ENCODE measurements around the gene CREBBP. TPM values are rescaled to one million over a fixed set of nuclear protein-coding genes. Genes with fewer than 3 reads are reported as not detected.
A peak's percentile ranks its signal among the peaks of the same experiment; 100 is the strongest.

Gene CREBBP
- total RNA-seq, 1 donor from 2014 or later: 72.8 TPM

DNA sequence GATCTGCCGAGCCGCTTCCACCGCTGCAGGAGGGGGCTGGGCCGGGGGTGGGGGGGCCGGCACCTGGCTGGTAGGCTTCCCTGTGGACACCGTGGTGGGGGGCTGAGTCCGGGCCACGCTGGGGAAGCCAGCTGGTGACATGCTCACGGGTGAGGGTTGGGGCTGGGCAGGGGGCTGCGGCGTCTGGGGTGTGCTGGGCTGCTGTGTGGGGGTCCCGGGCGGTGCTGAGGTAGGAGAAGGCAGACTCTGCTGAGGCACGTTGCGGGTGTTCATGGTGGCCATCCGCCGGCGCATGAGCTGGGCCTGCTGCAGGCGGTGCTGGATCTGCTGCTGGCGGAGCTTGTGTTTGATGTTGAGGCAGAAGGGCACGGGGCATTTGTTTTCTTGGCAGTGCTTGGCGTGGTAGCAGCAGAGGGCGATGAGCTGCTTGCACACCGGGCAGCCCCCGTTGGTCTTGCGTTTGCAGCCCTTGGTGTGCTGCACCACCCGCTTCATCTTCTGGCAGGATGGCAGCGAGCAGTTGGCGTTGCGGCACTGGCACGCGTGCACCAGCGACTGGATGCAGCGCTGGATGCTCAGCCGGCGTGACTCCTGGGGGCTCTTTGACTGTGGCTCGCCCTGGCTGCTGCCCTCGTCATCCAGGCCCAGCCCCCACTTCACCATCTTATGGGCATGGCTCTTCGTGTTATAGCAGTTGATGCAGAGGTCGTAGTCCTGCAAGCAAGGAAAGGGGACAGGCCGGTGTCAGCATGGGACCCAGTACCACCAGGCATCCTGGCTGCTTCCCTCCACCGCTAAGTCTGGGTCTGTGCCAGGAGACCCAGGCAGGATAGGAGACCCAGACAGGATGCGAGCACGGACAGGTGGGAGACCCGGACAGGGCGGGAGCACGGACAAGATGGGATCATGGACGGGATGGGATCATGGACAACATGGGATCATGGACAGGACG lies 151.1 kb downstream of the CREBBP start:
- H3K27ac ChIP-seq: no peak overlapping the region
- H3K36me3 ChIP-seq: peaks cover 68% of the 10 kb centered on the region
- peak; percentile 61 for DNase-seq
- no peak for ATAC-seq
- no peaks in the 10 kb centered on the region for H3K9me3 ChIP-seq
- no peak for TF ChIP-seq CTCF (IDR thresholded peaks at IDR 0.05)
- no peaks in the 10 kb centered on the region for H3K4me1 ChIP-seq
- H3K4me3 ChIP-seq: no peak overlapping the region
- H3K27me3 ChIP-seq: no peaks in the 10 kb centered on the region
- intact Hi-C loops (cut with DNase I): no loop called here

- DNase-seq (no peak), ATAC-seq (no peak)
- Histone ChIP-seq H3K9me3 (no peaks in the 10 kb centered on the region), H3K4me1 (no peaks in the 10 kb centered on the region), H3K4me3 (no peak overlapping the region), H3K36me3 (peaks cover 60% of the 10 kb centered on the region), H3K27me3 (no peaks in the 10 kb centered on the region), H3K27ac (no peak overlapping the region)
- TF ChIP-seq CTCF (IDR thresholded peaks at IDR 0.05): no peak
- intact Hi-C loops (cut with DNase I): no loop called here
Observed at GRCh38 chr16:3728424-3729160, 151.9 kb downstream of the CREBBP start.

DNA sequence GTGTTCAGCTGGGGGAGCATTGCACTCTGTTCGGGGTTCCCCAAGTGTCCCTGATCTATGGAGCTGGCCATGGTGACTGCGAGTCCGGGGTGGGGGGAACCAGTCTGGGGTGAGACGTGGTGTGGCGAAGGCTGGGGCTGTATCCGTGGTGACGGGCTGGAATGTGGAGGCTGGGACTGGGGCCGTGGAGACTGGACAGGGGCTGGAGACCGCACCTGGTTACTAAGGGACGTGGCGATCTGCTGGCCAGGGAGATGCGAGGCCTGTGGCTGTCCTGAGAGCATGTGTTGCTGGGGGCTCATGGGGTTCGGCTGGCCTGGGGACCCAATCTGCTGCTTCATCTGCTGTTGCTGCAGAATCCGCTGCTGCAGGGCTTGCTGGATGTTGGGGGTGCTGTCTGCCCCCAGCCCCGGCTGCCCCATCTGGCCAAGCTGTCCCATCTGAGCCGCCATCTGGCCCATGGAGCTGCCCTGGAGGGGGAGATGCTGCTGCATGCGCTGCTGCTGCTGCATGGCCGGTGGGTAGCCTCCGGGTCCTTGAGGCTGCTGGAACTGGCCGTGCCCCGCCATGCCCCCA lies 152.6 kb downstream of the CREBBP start:
- Histone ChIP-seq H3K4me3 (no peak overlapping the region), H3K9me3 (no peaks in the 10 kb centered on the region), H3K27ac (no peak overlapping the region), H3K4me1 (no peaks in the 10 kb centered on the region), H3K27me3 (no peaks in the 10 kb centered on the region), H3K36me3 (peaks cover 54% of the 10 kb centered on the region)
- no peak for TF ChIP-seq CTCF (IDR thresholded peaks at IDR 0.05)
- intact Hi-C loops (cut with DNase I): no loop called here
- ATAC-seq: no peak
- DNase-seq: no peak

DNA sequence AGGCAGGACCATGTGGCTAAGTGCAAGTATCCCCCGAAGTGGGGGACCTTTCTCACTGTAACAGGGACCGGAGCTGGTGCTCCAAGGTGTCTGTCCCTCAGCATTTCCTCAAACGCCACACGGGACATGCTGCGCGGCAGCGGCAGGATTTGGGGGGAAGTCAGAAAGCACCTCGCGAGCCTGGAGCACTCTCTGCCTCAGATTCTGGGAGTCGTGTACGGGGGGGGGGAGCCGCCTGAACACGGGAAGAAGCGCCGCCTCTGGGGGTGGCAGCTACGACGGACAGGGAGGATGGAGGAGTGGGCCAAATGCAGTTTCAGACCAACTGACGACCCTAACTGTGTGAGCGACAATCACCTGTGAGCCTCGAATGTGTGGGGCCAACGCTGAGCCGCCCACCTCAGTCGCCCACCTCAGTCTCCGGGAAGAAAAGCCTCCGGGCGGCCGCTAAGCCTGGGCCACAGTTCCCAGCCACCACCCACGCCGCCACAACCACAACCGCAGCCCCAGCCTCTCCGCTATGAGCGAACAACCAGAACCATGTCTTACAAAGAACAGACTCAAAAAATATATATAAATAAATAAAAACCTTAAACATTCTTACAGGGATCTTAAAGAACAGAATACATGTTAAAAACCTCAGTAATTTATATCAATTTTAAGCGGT lies 154.4 kb downstream of the CREBBP start:
- no peaks in the 10 kb centered on the region for H3K9me3 ChIP-seq
- DNase-seq: peak; percentile 38
- no peak for ATAC-seq
- H3K27ac ChIP-seq: no peak overlapping the region
- intact Hi-C loops (cut with DNase I): no loop called here
- TF ChIP-seq CTCF (IDR thresholded peaks at IDR 0.05): no peak
- no peaks in the 10 kb centered on the region for H3K4me1 ChIP-seq
- no peaks in the 10 kb centered on the region for H3K27me3 ChIP-seq
- no peak overlapping the region for H3K4me3 ChIP-seq
- H3K36me3 ChIP-seq: peaks cover 44% of the 10 kb centered on the region

GRCh38 chr16:3725276-3725675 lies 155.2 kb downstream of the CREBBP start:
- H3K27me3 ChIP-seq: no peaks in the 10 kb centered on the region
- no peaks in the 10 kb centered on the region for H3K9me3 ChIP-seq
- TF ChIP-seq CTCF (IDR thresholded peaks at IDR 0.05): no peak
- no peaks in the 10 kb centered on the region for H3K4me1 ChIP-seq
- no peak overlapping the region for H3K4me3 ChIP-seq
- intact Hi-C loops (cut with DNase I): no loop called here
- H3K36me3 ChIP-seq: peaks cover 36% of the 10 kb centered on the region
- no peak overlapping the region for H3K27ac ChIP-seq
- DNase-seq (no peak), ATAC-seq (no peak)
